Liver (tissue), 3 donors: ENCODE data around the gene ST6GALNAC5.
"Not testable (repeated sequence)": the region's sequence is repeated elsewhere in the genome, so short reads cannot be mapped to it uniquely, and the experiment has no call there.

Source experiments
- CTCF ChIP-seq: fragments of 150-350 bp; IDR thresholded peaks from 2 replicates; pipeline ENCODE4 v1.5.1; 2017; ENCODE audit warnings: improper control_type of control experiment, low read depth, low read length; ENCODE audit not compliant: missing input control
- MAX ChIP-seq: IDR thresholded peaks from 2 replicates; pipeline ENCODE4 v1.6.1; 2016; ENCODE audit warnings: antibody characterized with exemption
- RAD21 ChIP-seq, 2 donors: IDR thresholded peaks; 2 replicates each; pipeline ENCODE4 v1.6.1; 2016; ENCODE audit warnings: antibody characterized with exemption in 2 of 2, mild to moderate bottlenecking in 2 of 2
- REST ChIP-seq: IDR thresholded peaks from 2 replicates; pipeline ENCODE4 v1.6.1; 2016; ENCODE audit warnings: antibody characterized with exemption, mild to moderate bottlenecking
- TAF1 ChIP-seq: conservative IDR thresholded peaks from 2 replicates; pipeline ENCODE4 v1.6.1; 2016; ENCODE audit warnings: antibody characterized with exemption, mild to moderate bottlenecking
- donor health status: healthy.
- donor health status: healthy.

GRCh38 chr1:76981267-76981666 is 114.0 kb downstream of the ST6GALNAC5 start:
- TF ChIP-seq CTCF; REST; MAX; RAD21 (IDR thresholded peaks at IDR 0.05); TAF1: not testable (repeated sequence)
